Mesothelial cell of epicardium (in vitro differentiated cells): ENCODE results near the gene ST6GALNAC5. TPM values are rescaled to one million over a fixed set of nuclear protein-coding genes. Genes with fewer than 3 reads are reported as not detected.

ENCODE experiments used
- DNase-seq, 2 experiments: peaks; one replicate each; pipeline ENCODE4 v3.0.0; 2021; ENCODE audit warnings: low spot score in 2 of 2; ENCODE audit not compliant: unreplicated experiment in 2 of 2
- H3K27ac Mint-ChIP-seq: 2 replicates; pipeline ENCODE4 v1.8.0; 2021; ENCODE audit warnings: mixed read lengths
- H3K27me3 Mint-ChIP-seq: 2 replicates; pipeline ENCODE4 v1.8.0; 2021; ENCODE audit warnings: low read depth, mixed read lengths
- H3K36me3 Mint-ChIP-seq: 2 replicates; pipeline ENCODE4 v1.8.0; 2021; ENCODE audit warnings: mixed read lengths
- H3K4me1 Mint-ChIP-seq: 2 replicates; pipeline ENCODE4 v1.8.0; 2021; ENCODE audit warnings: mixed read lengths
- H3K4me3 Mint-ChIP-seq: 2 replicates; pipeline ENCODE4 v1.8.0; 2021; ENCODE audit warnings: mild to moderate bottlenecking, moderate library complexity, mixed read lengths
- H3K9me3 Mint-ChIP-seq: 2 replicates; pipeline ENCODE4 v1.8.0; 2021; ENCODE audit warnings: mixed read lengths
- CTCF ChIP-seq: fragments of 200-600 bp; sonication (generic); IDR thresholded peaks from one replicate; pipeline ENCODE4 v1.5.0; 2021; ENCODE audit warnings: antibody characterized with exemption; ENCODE audit not compliant: unreplicated experiment
- total RNA-seq: library from RNA; stranded (reverse); gene quantifications from 3 replicates; pipeline ENCODE4 v1.2.1, GENCODE V29; 2021

ST6GALNAC5 gene
- total RNA-seq, 1 donor from 2014 or later, result 16.7 TPM

GRCh38 chr1:76841460-76841859 lies 25.8 kb upstream of the ST6GALNAC5 start:
- Mint-ChIP-seq H3K9me3 (no peaks in the 10 kb centered on the region), H3K27ac (no peak overlapping the region), H3K27me3 (no peaks in the 10 kb centered on the region), H3K4me3 (no peak overlapping the region), H3K4me1 (no peaks in the 10 kb centered on the region), H3K36me3 (no peaks in the 10 kb centered on the region)
- no peak for TF ChIP-seq CTCF
- no peak for DNase-seq

GRCh38 chr1:76843821-76844464 lies 23.3 kb upstream of the ST6GALNAC5 start:
- no peaks in the 10 kb centered on the region for H3K27me3 Mint-ChIP-seq
- no peaks in the 10 kb centered on the region for H3K4me1 Mint-ChIP-seq
- no peak for DNase-seq
- no peak for TF ChIP-seq CTCF
- H3K27ac Mint-ChIP-seq, result no peak overlapping the region
- H3K4me3 Mint-ChIP-seq, result no peak overlapping the region
- H3K9me3 Mint-ChIP-seq, result peaks cover 17% of the 10 kb centered on the region
- H3K36me3 Mint-ChIP-seq, result no peaks in the 10 kb centered on the region

GRCh38 chr1:76854255-76854654 lies 13.0 kb upstream of the ST6GALNAC5 start:
- TF ChIP-seq CTCF, result no peak
- no peak for DNase-seq
- H3K4me3 Mint-ChIP-seq, result no peak overlapping the region
- no peak overlapping the region for H3K27ac Mint-ChIP-seq
- H3K27me3 Mint-ChIP-seq, result peaks cover 15% of the 10 kb centered on the region
- H3K9me3 Mint-ChIP-seq, result no peaks in the 10 kb centered on the region
- H3K4me1 Mint-ChIP-seq, result no peaks in the 10 kb centered on the region
- H3K36me3 Mint-ChIP-seq, result no peaks in the 10 kb centered on the region

- no peak for TF ChIP-seq CTCF
- no peak overlapping the region for H3K4me3 Mint-ChIP-seq
- no peaks in the 10 kb centered on the region for H3K36me3 Mint-ChIP-seq
- peaks cover 23% of the 10 kb centered on the region for H3K27me3 Mint-ChIP-seq
- DNase-seq, result no peak
- no peaks in the 10 kb centered on the region for H3K4me1 Mint-ChIP-seq
- H3K27ac Mint-ChIP-seq, result no peak overlapping the region
- peaks cover 5% of the 10 kb centered on the region for H3K9me3 Mint-ChIP-seq
Observed at GRCh38 chr1:76856104-76856503, 11.2 kb upstream of the ST6GALNAC5 start.

GRCh38 chr1:76857138-76857537 lies 10.1 kb upstream of the ST6GALNAC5 start:
- Mint-ChIP-seq H3K27me3 (peaks cover 23% of the 10 kb centered on the region), H3K27ac (no peak overlapping the region), H3K36me3 (no peaks in the 10 kb centered on the region), H3K4me1 (no peaks in the 10 kb centered on the region), H3K9me3 (peaks cover 5% of the 10 kb centered on the region), H3K4me3 (no peak overlapping the region)
- no peak for DNase-seq
- no peak for TF ChIP-seq CTCF

GRCh38 chr1:76857973-76858372 lies 9.3 kb upstream of the ST6GALNAC5 start:
- no peak overlapping the region for H3K4me3 Mint-ChIP-seq
- H3K4me1 Mint-ChIP-seq, result no peaks in the 10 kb centered on the region
- H3K9me3 Mint-ChIP-seq, result peaks cover 5% of the 10 kb centered on the region
- no peak overlapping the region for H3K27ac Mint-ChIP-seq
- no peak for TF ChIP-seq CTCF
- peaks cover 28% of the 10 kb centered on the region for H3K27me3 Mint-ChIP-seq
- DNase-seq, result no peak
- H3K36me3 Mint-ChIP-seq, result no peaks in the 10 kb centered on the region
